Hepatocyte (in vitro differentiated cells): Measurements from ENCODE around the gene PRKCZ.

Source experiments
- EZH2 ChIP-seq: fragments of 200-600 bp; sonication (generic); IDR thresholded peaks from 2 replicates; pipeline ENCODE4 v1.6.1; 2016; ENCODE audit warnings: antibody characterized with exemption, mild to moderate bottlenecking, borderline replicate concordance
- EZH2phosphoT487 ChIP-seq: fragments of 200-600 bp; sonication (generic); IDR thresholded peaks from one replicate; pipeline ENCODE4 v1.6.1; 2018; ENCODE audit warnings: antibody characterized with exemption, mild to moderate bottlenecking, low read depth, moderate library complexity; ENCODE audit not compliant: unreplicated experiment, severe bottlenecking
- TF ChIP-seq, protein P1 (sequence below): fragments of 200-600 bp; sonication (generic); IDR thresholded peaks from 2 replicates; pipeline ENCODE4 v1.5.1; 2016; ENCODE audit warnings: antibody characterized with exemption, mild to moderate bottlenecking; ENCODE audit not compliant: poor library complexity

DNA sequence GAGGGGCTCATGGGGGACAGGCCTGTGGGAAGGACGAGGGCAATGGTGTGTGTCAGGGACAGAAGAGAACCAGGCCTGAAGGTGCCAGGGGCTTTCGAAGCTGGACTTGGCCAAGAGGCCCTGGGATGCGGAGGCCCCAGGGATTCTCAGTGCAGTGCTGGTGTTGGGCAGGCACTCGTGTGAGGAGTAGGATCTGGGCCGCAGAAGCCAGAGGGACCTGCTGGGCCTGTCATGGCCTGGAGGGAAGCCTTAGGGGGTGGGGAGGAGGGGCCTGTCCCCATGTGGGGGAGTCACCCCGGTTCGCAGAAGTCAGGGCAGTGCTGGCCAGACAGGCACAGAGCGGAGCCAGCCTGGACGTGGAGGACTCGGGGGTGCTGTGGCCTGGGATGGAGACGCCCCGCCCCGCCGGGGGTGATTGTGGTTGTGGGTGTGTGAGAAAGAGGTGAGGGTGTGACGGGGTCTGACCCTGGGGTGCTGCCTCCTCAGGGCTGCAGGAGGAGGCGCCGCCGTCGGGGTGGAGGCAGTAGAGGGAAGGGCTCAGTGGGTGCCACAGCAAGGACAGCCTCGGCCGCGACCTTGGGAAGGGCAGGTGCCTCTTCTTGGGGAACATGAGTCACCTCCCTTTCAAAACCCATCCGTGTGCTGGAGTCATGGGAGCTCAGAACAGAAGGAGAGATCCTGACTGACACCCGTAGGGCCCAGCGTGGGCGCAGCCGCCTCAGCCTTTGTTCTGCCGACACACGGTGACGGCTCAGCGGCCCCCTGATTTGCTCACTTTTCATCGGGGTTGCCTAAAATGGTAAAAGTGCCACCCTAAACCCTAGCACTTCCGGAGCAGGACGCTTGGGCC lies 110.5 kb downstream of the PRKCZ start:
- TF ChIP-seq, protein P1, sequence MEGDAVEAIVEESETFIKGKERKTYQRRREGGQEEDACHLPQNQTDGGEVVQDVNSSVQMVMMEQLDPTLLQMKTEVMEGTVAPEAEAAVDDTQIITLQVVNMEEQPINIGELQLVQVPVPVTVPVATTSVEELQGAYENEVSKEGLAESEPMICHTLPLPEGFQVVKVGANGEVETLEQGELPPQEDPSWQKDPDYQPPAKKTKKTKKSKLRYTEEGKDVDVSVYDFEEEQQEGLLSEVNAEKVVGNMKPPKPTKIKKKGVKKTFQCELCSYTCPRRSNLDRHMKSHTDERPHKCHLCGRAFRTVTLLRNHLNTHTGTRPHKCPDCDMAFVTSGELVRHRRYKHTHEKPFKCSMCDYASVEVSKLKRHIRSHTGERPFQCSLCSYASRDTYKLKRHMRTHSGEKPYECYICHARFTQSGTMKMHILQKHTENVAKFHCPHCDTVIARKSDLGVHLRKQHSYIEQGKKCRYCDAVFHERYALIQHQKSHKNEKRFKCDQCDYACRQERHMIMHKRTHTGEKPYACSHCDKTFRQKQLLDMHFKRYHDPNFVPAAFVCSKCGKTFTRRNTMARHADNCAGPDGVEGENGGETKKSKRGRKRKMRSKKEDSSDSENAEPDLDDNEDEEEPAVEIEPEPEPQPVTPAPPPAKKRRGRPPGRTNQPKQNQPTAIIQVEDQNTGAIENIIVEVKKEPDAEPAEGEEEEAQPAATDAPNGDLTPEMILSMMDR, result no peak
- no peak for TF ChIP-seq EZH2
- no peak for TF ChIP-seq EZH2phosphoT487
